K562 (cell line): Measurements from ENCODE around the gene RPL9.

Source experiments
- CEBPZ ChIP-seq: fragments of 150-350 bp; IDR thresholded peaks from 2 replicates; pipeline ENCODE4 v1.6.1; 2014; ENCODE audit warnings: low read depth, mild to moderate bottlenecking, low read length, borderline replicate concordance
- CTCF ChIP-seq, 3 experiments: IDR thresholded peaks in 2 of 3; conservative IDR thresholded peaks in 1 of 3; 2 replicates each; pipeline ENCODE4 v1.5.1; 2011 to 2012; ENCODE audit warnings: low read length in 3 of 3, mild to moderate bottlenecking in 3 of 3, control low read depth in 2 of 3, improper control_type of control experiment in 1 of 3, inconsistent platforms in 1 of 3, low read depth in 1 of 3, mixed read lengths in 1 of 3, moderate library complexity in 1 of 3; ENCODE audit not compliant: insufficient read depth in 2 of 3
- EGR1 ChIP-seq: fragments of 450-650 bp; conservative IDR thresholded peaks from 2 replicates; pipeline ENCODE4 v1.6.1; 2017; ENCODE audit warnings: mild to moderate bottlenecking
- KAT7 ChIP-seq: sonication (generic); formaldehyde crosslinking; IDR thresholded peaks from 2 replicates; pipeline ENCODE4 v1.8.0; 2022; ENCODE audit warnings: missing genetic modification reagents, mild to moderate bottlenecking, borderline replicate concordance
- PKNOX1 ChIP-seq: fragments of 450-650 bp; IDR thresholded peaks from 2 replicates; pipeline ENCODE4 v1.6.1; 2016
- POLR2AphosphoS5 ChIP-seq: IDR thresholded peaks from 2 replicates; pipeline ENCODE4 v1.6.1; 2011; ENCODE audit warnings: mild to moderate bottlenecking, low read depth, low read length, moderate library complexity; ENCODE audit not compliant: control insufficient read depth, insufficient read depth
- PRPF4 ChIP-seq: fragments of 200-400 bp; formaldehyde crosslinking; IDR thresholded peaks from one replicate; pipeline ENCODE4 v1.6.1; 2017; ENCODE audit warnings: low read length, low read depth, mild to moderate bottlenecking; ENCODE audit not compliant: insufficient read depth, poor library complexity, severe bottlenecking
- SMC3 ChIP-seq: conservative IDR thresholded peaks from 2 replicates; pipeline ENCODE4 v1.6.1; 2011; ENCODE audit warnings: low read depth, low read length, improper control_type of control experiment; ENCODE audit not compliant: insufficient read depth
- TCF15 ChIP-seq: fragments of 250-450 bp; sonication (Bioruptor Pico); IDR thresholded peaks from 2 replicates; pipeline ENCODE4 v1.8.0; 2022; ENCODE audit warnings: moderate library complexity, mild to moderate bottlenecking, inconsistent platforms
- USF1 ChIP-seq: sonication (generic); formaldehyde crosslinking; IDR thresholded peaks from 2 replicates; pipeline ENCODE4 v1.9.0; 2022; ENCODE audit warnings: mild to moderate bottlenecking, missing genetic modification reagents
- ZMIZ1 ChIP-seq, 2 experiments: fragments of 150-350 bp in 1 of 2; IDR thresholded peaks; 2 replicates each; pipeline ENCODE4 v1.6.1; 2012 to 2016; ENCODE audit warnings: low read depth in 2 of 2, low read length in 2 of 2, mild to moderate bottlenecking in 1 of 2, moderate library complexity in 1 of 2
- ZNF239 ChIP-seq: fragments of 250-450 bp; sonication (Bioruptor Pico); IDR thresholded peaks from 2 replicates; pipeline ENCODE4 v1.4.0; 2020; ENCODE audit warnings: mild to moderate bottlenecking

- TF ChIP-seq SMC3 (no peak), EGR1 (no peak), ZNF239 (CRISPR knock-in tag) (no peak), POLR2AphosphoS5 (no peak), ZMIZ1 (IDR thresholded peaks at IDR 0.05; ENCODE audit: low read depth in 2 of 2, low read length in 2 of 2) (no peak), PKNOX1 (no peak), CEBPZ (no peak), CTCF (IDR thresholded peaks at IDR 0.05 in 2 of 3, conservative IDR thresholded peaks at IDR 0.05 in 1 of 3; ENCODE audit: insufficient read depth in 2 of 3, low read depth in 1 of 3, low read length in 3 of 3) (no peak), KAT7 (CRISPR knock-in tag) (no peak), USF1 (no peak), TCF15 (CRISPR knock-in tag) (no peak), PRPF4 (no peak)
Observed at GRCh38 chr4:39441593-39441992, 17.1 kb downstream of the RPL9 start.
